ENCODE results near the gene DGKG.

Gene DGKG

GRCh38 chr3:186246941-186247340 lies 115.1 kb downstream of the DGKG start:
- TF ChIP-seq CTCF (IDR thresholded peaks at IDR 0.05; ENCODE audit: low read depth, low read length, missing control alignments) = no peak
- H3K4me3 ChIP-seq (ENCODE audit: low read depth, low read length) = no peak overlapping the region
- no peak for DNase-seq (ENCODE audit: low read depth)
- in situ Hi-C loops (cut with HindIII; ENCODE audit: low sequenced_read_pairs) = loop anchor here (10.0 kb wide), 1 partner anchor 252 kb away; no protein-coding TSS in a partner anchor

GRCh38 chr3:186244016-186244415 lies 118.0 kb downstream of the DGKG start:
- H3K4me3 ChIP-seq (ENCODE audit: low read depth, low read length) = no peak overlapping the region
- in situ Hi-C loops (cut with HindIII; ENCODE audit: low sequenced_read_pairs) = loop anchor here (10.0 kb wide), 1 partner anchor 249 kb away; no protein-coding TSS in a partner anchor
- DNase-seq (ENCODE audit: low read depth) = no peak
- no peak for TF ChIP-seq CTCF (IDR thresholded peaks at IDR 0.05; ENCODE audit: low read depth, low read length, missing control alignments)

GRCh38 chr3:186241910-186242821 lies 119.9 kb downstream of the DGKG start:
- in situ Hi-C loops (cut with HindIII; ENCODE audit: low sequenced_read_pairs) = loop anchor here (10.0 kb wide), 1 partner anchor 247 kb away; no protein-coding TSS in a partner anchor
- peak; percentile 64 for TF ChIP-seq CTCF (IDR thresholded peaks at IDR 0.05; ENCODE audit: low read depth, low read length, missing control alignments)
- DNase-seq (ENCODE audit: low read depth) = peak; percentile 15
- no peak overlapping the region for H3K4me3 ChIP-seq (ENCODE audit: low read depth, low read length)

GRCh38 chr3:186239321-186239720 lies 122.7 kb downstream of the DGKG start:
- no peak overlapping the region for H3K4me3 ChIP-seq (ENCODE audit: low read depth, low read length)
- in situ Hi-C loops (cut with HindIII; ENCODE audit: low sequenced_read_pairs) = no loop called here
- DNase-seq (ENCODE audit: low read depth) = no peak
- TF ChIP-seq CTCF (IDR thresholded peaks at IDR 0.05; ENCODE audit: low read depth, low read length, missing control alignments) = no peak

- no peak overlapping the region for H3K4me3 ChIP-seq (ENCODE audit: low read depth, low read length)
- DNase-seq (ENCODE audit: low read depth) = no peak
- in situ Hi-C loops (cut with HindIII; ENCODE audit: low sequenced_read_pairs) = no loop called here
- TF ChIP-seq CTCF (IDR thresholded peaks at IDR 0.05; ENCODE audit: low read depth, low read length, missing control alignments) = no peak
Measured at GRCh38 chr3:186237915-186238314, 124.1 kb downstream of the DGKG start.

- DNase-seq (ENCODE audit: low read depth) = no peak
- in situ Hi-C loops (cut with HindIII; ENCODE audit: low sequenced_read_pairs) = no loop called here
- no peak overlapping the region for H3K4me3 ChIP-seq (ENCODE audit: low read depth, low read length)
- no peak for TF ChIP-seq CTCF (IDR thresholded peaks at IDR 0.05; ENCODE audit: low read depth, low read length, missing control alignments)
Measured at GRCh38 chr3:186236357-186237020, 125.5 kb downstream of the DGKG start.

Measured in astrocyte of the cerebellum (primary cell).